Effector memory CD4-positive, alpha-beta T cell (primary cell): ENCODE results near the gene ALOX15B.

Source experiments
- DNase-seq, 3 donors: peaks; one replicate each; pipeline ENCODE4 v3.0.0-alpha.2; 2020
- H3K27ac ChIP-seq: 2 replicates; pipeline ENCODE4 v1.7.0; 2013; ENCODE audit warnings: mild to moderate bottlenecking, low read length, moderate library complexity; ENCODE audit not compliant: insufficient read depth, poor library complexity, severe bottlenecking
- H3K27me3 ChIP-seq: replicated peaks from 2 replicates; pipeline ENCODE4 v1.7.0; 2013; ENCODE audit warnings: mild to moderate bottlenecking, low read length; ENCODE audit not compliant: insufficient read depth, control insufficient read depth, poor library complexity, severe bottlenecking
- H3K36me3 ChIP-seq: 2 replicates; pipeline ENCODE4 v1.7.0; 2013; ENCODE audit warnings: mild to moderate bottlenecking, low read length, moderate library complexity; ENCODE audit not compliant: control insufficient read depth, insufficient read depth
- H3K4me1 ChIP-seq: 2 replicates; pipeline ENCODE4 v1.7.0; 2013; ENCODE audit warnings: low read length, mild to moderate bottlenecking; ENCODE audit not compliant: control insufficient read depth, insufficient read depth, poor library complexity, severe bottlenecking
- H3K4me3 ChIP-seq: 2 replicates; pipeline ENCODE4 v1.7.0; 2013; ENCODE audit warnings: low read length, low read depth, mild to moderate bottlenecking; ENCODE audit not compliant: insufficient read depth, poor library complexity, severe bottlenecking
- H3K9me3 ChIP-seq: 2 replicates; pipeline ENCODE4 v1.7.0; 2013; ENCODE audit warnings: mild to moderate bottlenecking, low read length, moderate library complexity; ENCODE audit not compliant: control insufficient read depth

Gene ALOX15B

DNA sequence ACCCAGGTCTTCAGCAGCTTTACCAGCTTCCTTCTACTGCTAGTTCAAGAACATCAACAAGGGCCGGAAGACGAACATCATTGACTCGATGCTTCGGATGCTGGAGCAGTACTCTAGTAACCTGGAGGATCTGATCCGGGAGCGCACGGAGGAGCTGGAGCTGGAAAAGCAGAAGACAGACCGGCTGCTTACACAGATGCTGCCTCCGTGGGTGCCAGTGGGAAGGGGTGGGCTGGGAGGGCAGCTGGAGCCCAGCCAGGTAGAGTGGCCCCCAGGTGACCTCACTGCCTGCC lies 24.4 kb upstream of the ALOX15B start:
- no peaks in the 10 kb centered on the region for H3K27me3 ChIP-seq
- peaks cover 12% of the 10 kb centered on the region for H3K4me1 ChIP-seq
- no peak for DNase-seq
- H3K4me3 ChIP-seq: no peak overlapping the region
- no peak overlapping the region for H3K27ac ChIP-seq
- H3K9me3 ChIP-seq: no peaks in the 10 kb centered on the region
- H3K36me3 ChIP-seq: no peaks in the 10 kb centered on the region

- H3K4me1 ChIP-seq: peaks cover 12% of the 10 kb centered on the region
- DNase-seq: no peak
- H3K27ac ChIP-seq: no peak overlapping the region
- H3K4me3 ChIP-seq: peak overlapping the region; percentile 56
- H3K27me3 ChIP-seq: no peaks in the 10 kb centered on the region
- H3K9me3 ChIP-seq: no peaks in the 10 kb centered on the region
- no peaks in the 10 kb centered on the region for H3K36me3 ChIP-seq
Observed at GRCh38 chr17:8015236-8015956, 23.5 kb upstream of the ALOX15B start.

- no peaks in the 10 kb centered on the region for H3K27me3 ChIP-seq
- peak overlapping the region; percentile 56 for H3K4me3 ChIP-seq
- H3K36me3 ChIP-seq: no peaks in the 10 kb centered on the region
- DNase-seq: no peak
- H3K4me1 ChIP-seq: peaks cover 12% of the 10 kb centered on the region
- H3K9me3 ChIP-seq: no peaks in the 10 kb centered on the region
- H3K27ac ChIP-seq: no peak overlapping the region
Observed at GRCh38 chr17:8015957-8016631, 22.8 kb upstream of the ALOX15B start.

- Histone ChIP-seq H3K9me3 (no peaks in the 10 kb centered on the region), H3K27me3 (no peaks in the 10 kb centered on the region), H3K4me3 (peak overlapping the region; percentile 56), H3K4me1 (peaks cover 12% of the 10 kb centered on the region), H3K36me3 (no peaks in the 10 kb centered on the region), H3K27ac (no peak overlapping the region)
- DNase-seq: no peak
Observed at GRCh38 chr17:8016632-8017424, 22.0 kb upstream of the ALOX15B start.

GRCh38 chr17:8018436-8018835 lies 20.4 kb upstream of the ALOX15B start:
- DNase-seq: no peak
- Histone ChIP-seq H3K4me3 (no peak overlapping the region), H3K27ac (no peak overlapping the region), H3K4me1 (peaks cover 12% of the 10 kb centered on the region), H3K36me3 (no peaks in the 10 kb centered on the region), H3K9me3 (no peaks in the 10 kb centered on the region), H3K27me3 (no peaks in the 10 kb centered on the region)

- peaks cover 12% of the 10 kb centered on the region for H3K4me1 ChIP-seq
- H3K4me3 ChIP-seq: no peak overlapping the region
Observed at GRCh38 chr17:8019166-8019565, 19.7 kb upstream of the ALOX15B start.

GRCh38 chr17:8019665-8020650 lies 18.9 kb upstream of the ALOX15B start:
- H3K4me1 ChIP-seq: peaks cover 12% of the 10 kb centered on the region
- H3K9me3 ChIP-seq: no peaks in the 10 kb centered on the region
- no peaks in the 10 kb centered on the region for H3K27me3 ChIP-seq
- DNase-seq: no peak
- H3K36me3 ChIP-seq: no peaks in the 10 kb centered on the region
- H3K4me3 ChIP-seq: no peak overlapping the region
- no peak overlapping the region for H3K27ac ChIP-seq

More at GRCh38 chr17:8019166-8019565, 19.7 kb upstream of the ALOX15B start:
- H3K36me3 ChIP-seq: no peaks in the 10 kb centered on the region
- H3K9me3 ChIP-seq: no peaks in the 10 kb centered on the region
- DNase-seq: no peak
- no peaks in the 10 kb centered on the region for H3K27me3 ChIP-seq
- no peak overlapping the region for H3K27ac ChIP-seq

DNA sequence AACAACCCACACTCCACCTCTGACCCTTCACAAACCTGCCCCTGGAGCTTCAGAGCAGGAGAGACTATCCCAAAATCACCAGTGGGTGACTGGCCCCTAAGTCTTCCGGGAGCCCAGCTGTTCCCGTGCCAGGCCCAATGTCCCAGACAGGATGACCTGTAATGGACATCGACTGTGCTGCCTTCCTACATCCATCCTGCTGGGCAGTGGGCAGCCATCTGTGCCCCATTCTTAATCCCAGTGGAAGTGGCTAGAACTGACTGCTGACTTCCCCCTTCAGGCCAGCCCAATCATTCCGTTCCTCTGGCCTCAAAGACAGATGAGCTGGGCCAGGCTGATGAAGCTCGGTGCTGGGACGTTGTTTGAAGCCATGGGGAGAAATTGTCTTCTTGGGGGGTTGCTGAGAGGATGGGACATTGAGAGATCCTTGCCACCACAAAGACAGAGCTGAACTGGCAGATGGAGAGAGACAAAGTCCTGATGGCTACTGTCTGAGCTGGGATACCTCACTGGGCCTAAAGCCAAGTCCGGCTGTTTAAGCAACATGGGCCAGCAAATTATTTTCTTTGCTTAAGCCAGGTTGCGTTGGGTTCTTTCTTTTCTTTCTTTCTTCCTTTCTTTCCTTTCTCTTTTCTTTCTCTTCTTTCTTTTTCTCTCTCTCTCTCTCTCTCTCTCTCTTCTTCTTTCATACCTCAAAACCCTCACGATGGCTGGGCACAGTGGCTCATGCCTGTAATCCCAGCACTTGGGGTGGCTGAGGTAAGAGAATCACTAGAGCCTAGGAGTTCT lies 17.9 kb upstream of the ALOX15B start:
- Histone ChIP-seq H3K27ac (no peak overlapping the region), H3K4me1 (peaks cover 8% of the 10 kb centered on the region), H3K36me3 (no peaks in the 10 kb centered on the region), H3K27me3 (no peaks in the 10 kb centered on the region), H3K9me3 (no peaks in the 10 kb centered on the region), H3K4me3 (no peak overlapping the region)
- DNase-seq: no peak
